Fibroblast of skin of left quadriceps (primary cell): Measurements from ENCODE around the gene PDE3A.

ENCODE experiments used
- DNase-seq, 2 experiments: peaks; one replicate each; pipeline ENCODE4 v3.0.0-alpha.2; 2013; ENCODE audit warnings: low read depth in 2 of 2

PDE3A gene

GRCh38 chr12:20494851-20495250 is 126.5 kb downstream of the PDE3A start:
- DNase-seq, result no peak

GRCh38 chr12:20495997-20496396 is 127.7 kb downstream of the PDE3A start:
- DNase-seq, result no peak

GRCh38 chr12:20497707-20498106 is 129.4 kb downstream of the PDE3A start:
- DNase-seq, result no peak

GRCh38 chr12:20501958-20502357 is 133.6 kb downstream of the PDE3A start:
- no peak for DNase-seq

GRCh38 chr12:20503858-20504257 is 135.5 kb downstream of the PDE3A start:
- DNase-seq, result no peak

GRCh38 chr12:20505056-20505455 is 136.7 kb downstream of the PDE3A start:
- DNase-seq, result no peak

GRCh38 chr12:20507056-20507455 is 138.7 kb downstream of the PDE3A start:
- no peak for DNase-seq

- no peak for DNase-seq
Observed at GRCh38 chr12:20507711-20508110, 139.4 kb downstream of the PDE3A start.

- DNase-seq, result no peak
Observed at GRCh38 chr12:20508359-20508758, 140.0 kb downstream of the PDE3A start.

- DNase-seq, result no peak
Observed at GRCh38 chr12:20508962-20509361, 140.6 kb downstream of the PDE3A start.

GRCh38 chr12:20510811-20511210 is 142.5 kb downstream of the PDE3A start:
- no peak for DNase-seq

- no peak for DNase-seq
Observed at GRCh38 chr12:20513189-20513588, 144.9 kb downstream of the PDE3A start.

GRCh38 chr12:20514598-20514997 is 146.3 kb downstream of the PDE3A start:
- DNase-seq, result no peak

- DNase-seq, result no peak
Observed at GRCh38 chr12:20520532-20520931, 152.2 kb downstream of the PDE3A start.

GRCh38 chr12:20523658-20524057 is 155.3 kb downstream of the PDE3A start:
- DNase-seq, result no peak

- no peak for DNase-seq
Observed at GRCh38 chr12:20524113-20524512, 155.8 kb downstream of the PDE3A start.

GRCh38 chr12:20525064-20525610 is 156.8 kb downstream of the PDE3A start:
- DNase-seq, result no peak

- DNase-seq, result peak; percentile 30 to 34
Observed at GRCh38 chr12:20527417-20528163, 159.3 kb downstream of the PDE3A start.

GRCh38 chr12:20528208-20528607 is 159.9 kb downstream of the PDE3A start:
- DNase-seq, result no peak

GRCh38 chr12:20546267-20546666 is 177.9 kb downstream of the PDE3A start:
- no peak for DNase-seq

- DNase-seq, result no peak
Observed at GRCh38 chr12:20547816-20548575, 179.7 kb downstream of the PDE3A start.

- no peak for DNase-seq
Observed at GRCh38 chr12:20548611-20549010, 180.3 kb downstream of the PDE3A start.
